RWPE2 (cell line): Measurements from ENCODE around the gene FNBP1.
"Not testable (repeated sequence)": the region's sequence is repeated elsewhere in the genome, so short reads cannot be mapped to it uniquely, and the experiment has no call there.

Source experiments
- ATAC-seq: fragments of 200-7000 bp; cut with Tn5 transposase; 3 replicates; pipeline ENCODE4 v1.9.1; 2021; ENCODE audit warnings: low read depth
- DNase-seq: peaks from one replicate; pipeline ENCODE4 v3.0.0-alpha.2; 2020; ENCODE audit warnings: low spot score
- H3K27ac ChIP-seq: fragments of 450-650 bp; 2 replicates; pipeline ENCODE4 v1.5.1; 2017; ENCODE audit warnings: mild to moderate bottlenecking; ENCODE audit not compliant: poor library complexity, severe bottlenecking
- H3K27me3 ChIP-seq: fragments of 250-450 bp; sonication (Bioruptor Pico); 2 replicates; pipeline ENCODE4 v1.5.1; 2021; ENCODE audit warnings: mild to moderate bottlenecking, moderate library complexity; ENCODE audit not compliant: insufficient read depth, poor library complexity, severe bottlenecking
- H3K36me3 ChIP-seq: fragments of 250-450 bp; sonication (Bioruptor Pico); 2 replicates; pipeline ENCODE4 v1.5.1; 2020; ENCODE audit warnings: low read depth, mild to moderate bottlenecking, moderate library complexity
- H3K4me1 ChIP-seq: fragments of 250-450 bp; sonication (Bioruptor Pico); 2 replicates; pipeline ENCODE4 v1.5.1; 2021; ENCODE audit warnings: mild to moderate bottlenecking, moderate library complexity; ENCODE audit not compliant: insufficient read depth, poor library complexity, severe bottlenecking
- H3K4me3 ChIP-seq: fragments of 250-450 bp; sonication (Bioruptor Pico); 2 replicates; pipeline ENCODE4 v1.5.1; 2021; ENCODE audit warnings: mild to moderate bottlenecking, moderate library complexity; ENCODE audit not compliant: severe bottlenecking
- H3K9me3 ChIP-seq: fragments of 250-450 bp; sonication (Bioruptor Pico); 2 replicates; pipeline ENCODE4 v1.5.1; 2021; ENCODE audit warnings: mild to moderate bottlenecking, moderate library complexity; ENCODE audit not compliant: severe bottlenecking
- CTCF ChIP-seq: fragments of 450-650 bp; IDR thresholded peaks from one replicate; pipeline ENCODE4 v1.5.1; 2017; ENCODE audit warnings: mild to moderate bottlenecking, moderate library complexity; ENCODE audit not compliant: poor library complexity, severe bottlenecking

FNBP1 gene

DNA sequence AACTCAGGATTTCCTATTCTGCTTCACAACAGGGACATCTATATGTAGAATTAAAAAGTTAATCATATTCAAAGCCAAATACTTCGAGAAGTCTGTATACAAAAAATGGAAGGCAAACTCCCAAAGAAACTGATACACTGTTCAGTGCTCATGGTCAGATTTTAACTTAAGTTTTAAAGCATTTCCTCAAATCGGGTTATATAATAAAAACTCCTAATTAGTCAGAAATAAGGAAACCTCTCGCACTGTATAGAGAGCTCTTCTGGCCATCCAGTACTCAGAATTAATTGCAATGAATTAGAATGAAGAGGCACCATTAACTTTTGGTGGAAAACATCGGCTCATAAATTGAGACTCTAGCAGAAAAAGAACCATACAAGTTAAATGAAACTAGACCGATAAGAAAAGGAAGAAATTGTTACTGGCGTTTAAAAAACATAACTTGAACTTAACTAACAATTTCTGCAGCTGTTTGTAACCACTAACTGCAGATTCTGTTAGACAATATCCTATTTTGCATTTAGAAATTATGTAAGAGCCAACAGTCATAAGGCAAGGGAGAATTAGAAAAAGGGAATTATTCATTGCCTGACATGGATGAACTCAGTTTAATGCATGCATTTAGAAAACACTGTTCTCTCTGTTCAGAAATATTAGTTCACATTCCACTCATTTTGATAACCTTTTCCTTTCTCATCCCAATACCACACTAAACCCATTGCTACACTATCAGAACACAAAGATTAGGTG is 96.6 kb downstream of the FNBP1 start:
- ATAC-seq (no peak), DNase-seq (no peak)
- no peak overlapping the region for H3K4me3 ChIP-seq
- no peak overlapping the region for H3K27ac ChIP-seq
- H3K9me3 ChIP-seq: no peaks in the 10 kb centered on the region
- H3K4me1 ChIP-seq: no peaks in the 10 kb centered on the region
- no peaks in the 10 kb centered on the region for H3K36me3 ChIP-seq
- no peaks in the 10 kb centered on the region for H3K27me3 ChIP-seq
- TF ChIP-seq CTCF: no peak

GRCh38 chr9:129945314-129945713 is 97.7 kb downstream of the FNBP1 start:
- no peaks in the 10 kb centered on the region for H3K9me3 ChIP-seq
- no peaks in the 10 kb centered on the region for H3K4me1 ChIP-seq
- DNase-seq: no peak
- no peak for TF ChIP-seq CTCF
- no peak for ATAC-seq
- H3K27ac ChIP-seq: no peak overlapping the region
- H3K27me3 ChIP-seq: no peaks in the 10 kb centered on the region
- no peaks in the 10 kb centered on the region for H3K36me3 ChIP-seq
- no peak overlapping the region for H3K4me3 ChIP-seq

DNA sequence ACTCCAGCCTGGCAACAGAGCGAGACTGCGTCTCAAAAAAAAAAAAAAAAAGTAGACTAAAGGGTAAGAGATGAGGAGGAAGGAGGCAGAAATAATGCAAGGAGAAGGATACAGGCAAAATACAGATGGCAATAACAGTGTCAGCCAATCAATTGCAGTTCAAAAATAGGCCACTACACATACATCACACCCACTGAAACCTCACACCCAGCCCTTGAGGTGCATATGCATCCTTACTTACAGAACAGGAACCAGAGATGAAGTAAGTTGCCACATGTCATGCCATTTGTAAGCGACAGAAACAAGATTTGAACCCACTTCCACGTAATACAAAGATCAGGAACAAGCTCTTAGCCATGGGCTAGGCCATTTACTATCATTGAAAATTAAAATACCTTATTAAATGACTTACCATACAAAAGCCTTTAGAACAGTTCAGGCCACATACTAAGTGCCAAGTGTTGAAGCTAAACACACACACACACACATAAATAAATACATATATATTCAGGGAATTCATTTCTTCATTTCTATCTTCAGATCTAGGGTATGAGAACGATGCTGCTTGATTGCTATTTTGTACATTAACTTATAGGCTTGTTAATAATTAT is 98.4 kb downstream of the FNBP1 start:
- H3K36me3 ChIP-seq: no peaks in the 10 kb centered on the region
- no peak overlapping the region for H3K27ac ChIP-seq
- DNase-seq (no peak), ATAC-seq (no peak)
- no peaks in the 10 kb centered on the region for H3K9me3 ChIP-seq
- no peaks in the 10 kb centered on the region for H3K4me1 ChIP-seq
- no peak for TF ChIP-seq CTCF
- H3K4me3 ChIP-seq: no peak overlapping the region
- no peaks in the 10 kb centered on the region for H3K27me3 ChIP-seq

DNA sequence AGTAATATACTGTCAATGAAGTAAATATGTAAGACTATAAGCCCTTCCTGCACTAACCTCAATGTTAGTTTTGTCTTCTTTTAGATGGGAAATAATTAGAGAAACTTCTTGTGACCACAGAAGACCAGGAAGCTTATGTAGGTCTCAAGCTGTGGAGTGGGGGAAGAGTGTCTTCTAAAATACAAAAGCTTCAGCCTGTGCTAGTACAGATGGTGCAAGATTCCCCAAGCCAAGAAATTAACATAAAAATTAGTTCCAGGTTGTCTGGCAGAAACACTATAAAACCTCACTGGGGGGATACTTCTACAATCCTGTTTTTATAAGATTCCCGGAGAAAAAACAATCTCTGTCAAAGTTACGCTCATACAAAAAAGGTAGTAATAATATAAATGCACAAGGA is 103.6 kb downstream of the FNBP1 start:
- Histone ChIP-seq H3K4me1 (no peaks in the 10 kb centered on the region), H3K4me3 (no peak overlapping the region), H3K27ac (no peak overlapping the region), H3K27me3 (no peaks in the 10 kb centered on the region), H3K36me3 (no peaks in the 10 kb centered on the region), H3K9me3 (no peaks in the 10 kb centered on the region)
- no peak for ATAC-seq
- no peak for TF ChIP-seq CTCF
- DNase-seq: no peak

DNA sequence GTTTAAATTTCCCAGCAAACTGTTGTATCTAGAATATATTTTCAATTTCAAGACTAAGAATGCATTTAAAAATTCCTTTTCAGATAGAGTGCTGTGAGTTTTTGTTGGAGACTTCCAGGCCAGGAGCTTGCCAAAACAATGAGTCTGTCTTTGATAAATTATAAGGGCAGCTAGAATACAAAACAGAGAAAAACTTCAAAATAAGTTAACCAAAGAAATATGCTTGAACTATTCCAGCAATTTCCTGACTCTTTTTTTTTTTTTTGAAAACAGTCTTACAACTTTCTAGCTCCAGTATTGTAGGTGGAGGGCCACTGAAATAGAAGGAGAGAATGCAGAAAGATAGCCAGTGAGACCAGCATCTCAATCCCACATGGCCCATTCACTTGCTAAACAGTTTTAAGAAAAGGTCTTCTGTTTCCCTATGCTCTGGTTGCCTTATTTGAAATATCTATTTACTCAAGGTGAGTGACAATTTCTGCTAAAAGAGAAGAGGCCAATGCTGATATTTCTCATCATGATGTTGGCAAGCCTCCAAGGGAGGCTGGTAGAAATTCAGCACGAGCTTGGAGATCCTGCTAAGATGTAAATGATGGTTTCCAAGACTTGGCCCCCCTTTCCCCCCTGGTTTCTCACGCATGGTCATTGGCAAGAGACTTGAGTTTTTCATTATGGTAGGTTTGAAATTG is 104.6 kb downstream of the FNBP1 start:
- TF ChIP-seq CTCF: no peak
- H3K36me3 ChIP-seq: no peaks in the 10 kb centered on the region
- DNase-seq (no peak), ATAC-seq (no peak)
- H3K4me3 ChIP-seq: no peak overlapping the region
- no peaks in the 10 kb centered on the region for H3K4me1 ChIP-seq
- H3K27ac ChIP-seq: no peak overlapping the region
- no peaks in the 10 kb centered on the region for H3K27me3 ChIP-seq
- no peaks in the 10 kb centered on the region for H3K9me3 ChIP-seq

- not testable (repeated sequence) for H3K27me3 ChIP-seq, H3K9me3 ChIP-seq, DNase-seq, H3K4me3 ChIP-seq, H3K36me3 ChIP-seq, ATAC-seq, H3K27ac ChIP-seq, H3K4me1 ChIP-seq
Measured at GRCh38 chr9:129937879-129938278, 105.1 kb downstream of the FNBP1 start.
